GM12878 (cell line): ENCODE data around the gene CHID1. TPM values are rescaled to one million over a fixed set of nuclear protein-coding genes. Genes with fewer than 3 reads are reported as not detected.

Experiments used
- ATAC-seq: fragments of 200-7000 bp; cut with Tn5 transposase; 3 replicates; pipeline ENCODE4 v1.9.1; 2020; ENCODE audit warnings: mild to moderate bottlenecking, moderate library complexity
- BruUV-seq: library from RNA; stranded (reverse); fragments of 400-500 nt; replicated peaks from 2 replicates; lab custom pipeline; 2021; lab: Mats Ljungman, UMichigan
- CTCF ChIA-PET: fragments of 300-600 bp; sonication (Branson Sonifier 250); formaldehyde crosslinking; extraction: SDS; loops from one replicate; lab custom pipeline; 2021; ENCODE audit warnings: inconsistent platforms; lab: Yijun Ruan, JAX
- POLR2A ChIA-PET: fragments of 350-600 bp; formaldehyde crosslinking; extraction: SDS; loops from one replicate; lab custom pipeline; 2021; ENCODE audit warnings: inconsistent platforms; lab: Charles Lee
- RAD21 ChIA-PET: fragments of 300-600 bp; sonication (Branson Sonifier 250); formaldehyde crosslinking; loops from one replicate; lab custom pipeline; 2023; ENCODE audit warnings: antibody characterized with exemption; ENCODE audit not compliant: unreplicated experiment; lab: Charles Lee
- SMC1A ChIA-PET: fragments of 300-600 bp; sonication (Branson Sonifier 250); formaldehyde crosslinking; loops from one replicate; lab custom pipeline; 2023; ENCODE audit not compliant: unreplicated experiment, uncharacterized antibody; lab: Charles Lee
- DNase-seq: peaks from one replicate; pipeline ENCODE4 v3.0.0-alpha.2; 2011; ENCODE audit warnings: low read depth, low spot score
- FAIRE-seq: peaks from 3 replicates; lab custom pipeline; 2011; peaks lifted over from hg19 to GRCh38; lab: Jason Lieb, UNC
- H2AFZ ChIP-seq: 2 replicates; pipeline ENCODE4 v1.6.0; 2011; ENCODE audit warnings: low read depth, low read length, control low read depth; ENCODE audit not compliant: control insufficient read depth
- H3K27ac ChIP-seq: 2 replicates; pipeline ENCODE4 v1.5.1; 2011; ENCODE audit warnings: control low read depth; ENCODE audit not compliant: control insufficient read depth, insufficient read depth
- H3K27me3 ChIP-seq, 2 experiments: replicated peaks in 1 of 2; 2 replicates each; pipeline versions ENCODE4 v1.6.0 to v1.6.1; 2011; ENCODE audit warnings: low read length in 1 of 2; ENCODE audit not compliant: control insufficient read depth in 2 of 2, insufficient read depth in 2 of 2
- H3K36me3 ChIP-seq, 2 experiments: 2 replicates each; pipeline ENCODE4 v1.5.1; 2011; ENCODE audit warnings: low read length in 1 of 2; ENCODE audit not compliant: control insufficient read depth in 2 of 2, insufficient read depth in 2 of 2
- H3K4me1 ChIP-seq: 2 replicates; pipeline ENCODE4 v1.6.1; 2011; ENCODE audit warnings: mild to moderate bottlenecking, low read length, moderate library complexity, mixed read lengths; ENCODE audit not compliant: control insufficient read depth, insufficient read depth
- H3K4me2 ChIP-seq: 2 replicates; pipeline ENCODE4 v1.6.0; 2011; ENCODE audit warnings: control low read depth; ENCODE audit not compliant: control insufficient read depth, insufficient read depth
- H3K4me3 ChIP-seq: fragments of 200-600 bp; sonication (generic); 2 replicates; pipeline ENCODE4 v1.5.1; 2016
- H3K79me2 ChIP-seq: 2 replicates; pipeline ENCODE4 v1.6.0; 2011; ENCODE audit warnings: low read length; ENCODE audit not compliant: control insufficient read depth, insufficient read depth
- H3K9ac ChIP-seq: 2 replicates; pipeline ENCODE4 v1.8.0; 2011; ENCODE audit warnings: low read length, control low read depth, mixed read lengths; ENCODE audit not compliant: control insufficient read depth, insufficient read depth
- H3K9me3 ChIP-seq: replicated peaks from 3 replicates; pipeline ENCODE4 v1.5.1; 2011; ENCODE audit warnings: mild to moderate bottlenecking, low read length; ENCODE audit not compliant: control insufficient read depth, insufficient read depth
- H4K20me1 ChIP-seq: 2 replicates; pipeline ENCODE4 v1.6.0; 2011; ENCODE audit not compliant: control insufficient read depth, insufficient read depth
- FOS ChIP-seq: IDR thresholded peaks from 3 replicates; pipeline ENCODE4 v1.6.1; 2011; ENCODE audit warnings: borderline replicate concordance; ENCODE audit not compliant: insufficient read length; ENCODE audit errors: extremely low read depth
- GABPA ChIP-seq: IDR thresholded peaks from 2 replicates; pipeline ENCODE4 v1.6.1; 2014; ENCODE audit warnings: antibody characterized with exemption, low read depth, mild to moderate bottlenecking, inconsistent platforms
- KDM1A ChIP-seq: fragments of 200-600 bp; sonication (generic); IDR thresholded peaks from 2 replicates; pipeline ENCODE4 v1.6.1; 2016; ENCODE audit warnings: borderline replicate concordance
- MYB ChIP-seq: fragments of 150-350 bp; IDR thresholded peaks from 2 replicates; pipeline ENCODE4 v1.6.1; 2014; ENCODE audit warnings: mild to moderate bottlenecking, low read depth, low read length, borderline replicate concordance
- NFYB ChIP-seq: IDR thresholded peaks from 2 replicates; pipeline ENCODE4 v1.6.1; 2011; ENCODE audit warnings: low read depth, mild to moderate bottlenecking, low read length, improper control_type of control experiment, moderate library complexity; ENCODE audit not compliant: insufficient read depth
- NKRF ChIP-seq: fragments of 450-650 bp; conservative IDR thresholded peaks from 2 replicates; pipeline ENCODE4 v1.6.1; 2017; ENCODE audit warnings: mild to moderate bottlenecking, moderate library complexity
- REST ChIP-seq: IDR thresholded peaks from 2 replicates; pipeline ENCODE4 v1.6.1; 2012; ENCODE audit warnings: mild to moderate bottlenecking, low read depth, low read length
- WGBS: methylation state at CpG from one replicate; pipeline ENCODE4 v1.1.6; 2016; ENCODE audit warnings: low lambda C conversion rate; ENCODE audit not compliant: insufficient replicate concordance, insufficient coverage; ENCODE audit errors: missing lambda C conversion rate; 5-methylcytosine and 5-hydroxymethylcytosine counted together
- in situ Hi-C: fragments of 300-500 bp; cut with MboI; formaldehyde crosslinking; loops from 9 replicates; pipeline ENCODE4 v1.14.3; 2018; ENCODE audit warnings: mixed read lengths
- intact Hi-C: fragments of 100-400 bp; cut with micrococcal nuclease; formaldehyde crosslinking; loops from one replicate; pipeline ENCODE4 v1.14.2; 2022; ENCODE audit not compliant: unreplicated experiment
- polyA plus RNA-seq, 11 experiments: library from polyadenylated mRNA; depleted of rRNA in 4 of 11; unstranded in 6 of 11; stranded (reverse) in 5 of 11; fragments of >200 nt; fragmentation: Nextera tagmentation in 4 of 11; fragmentation: Illumina TruSeq in 1 of 11; extraction: Ambion mirVana in 4 of 11; extraction: Trizol in 1 of 11; gene quantifications; 1 replicate in 1 of 11; 2 replicates in 10 of 11; pipeline versions ENCODE4 v1.2.1 to v1.2.3, GENCODE V29; 2011 to 2016; ENCODE audit warnings: inconsistent platforms in 2 of 11, missing spikeins in 2 of 11, low read depth in 1 of 11
- total RNA-seq, 4 experiments: library from RNA; depleted of rRNA in 3 of 4; stranded (reverse); fragments of >200 nt in 3 of 4; fragmentation: Illumina TruSeq in 1 of 4; extraction: Trizol in 1 of 4; gene quantifications; 2 replicates each; pipeline versions ENCODE4 v1.2.1 to v1.2.3, GENCODE V29; 2013 to 2021

CHID1 gene
- total and polyA plus RNA-seq, 10 of the 15 experiments (the other 5 are each of a cell fraction or from before 2014, with no cell fraction given), result 4.8 to 75.2 (median 30.1) TPM

GRCh38 chr11:856397-856796 lies 54.2 kb downstream of the CHID1 start (continued):
- no peak for TF ChIP-seq FOS

GRCh38 chr11:855796-856195 lies 54.8 kb downstream of the CHID1 start:
- no TSS peak for BruUV-seq
- CTCF ChIA-PET, result no interaction called here
- ATAC-seq (no peak), DNase-seq (no peak), FAIRE-seq (no peak)
- SMC1A ChIA-PET, result no interaction called here
- Histone ChIP-seq H3K9ac (no peak overlapping the region), H3K9me3 (no peaks in the 10 kb centered on the region), H3K27ac (no peak overlapping the region), H2AFZ (no peak overlapping the region), H4K20me1 (no peaks in the 10 kb centered on the region), H3K36me3 (no peaks in the 10 kb centered on the region), H3K4me3 (no peak overlapping the region), H3K4me1 (no peaks in the 10 kb centered on the region), H3K4me2 (no peak overlapping the region), H3K27me3 (no peaks in the 10 kb centered on the region), H3K79me2 (no peaks in the 10 kb centered on the region)
- no peak for TF ChIP-seq MYB
- intact Hi-C loops, result no loop called here
- RAD21 ChIA-PET, result no interaction called here
- POLR2A ChIA-PET, result interaction anchor here (0.6 kb wide), 1 partner anchor 209 kb away, joined by 4 read pairs; no protein-coding TSS in a partner anchor
- in situ Hi-C loops, result no loop called here
- 14% methylated on average over 12 of the region's 12 CpGs for WGBS

- DNase-seq (no peak), ATAC-seq (no peak)
- TF ChIP-seq KDM1A (no peak), GABPA (no peak), NKRF (no peak), REST (no peak), NFYB (no peak)
Observed at GRCh38 chr11:855330-855674, 55.3 kb downstream of the CHID1 start.

More at GRCh38 chr11:855330-855674, 55.3 kb downstream of the CHID1 start:
- no peaks in the 10 kb centered on the region for H4K20me1 ChIP-seq
- RAD21 ChIA-PET, result no interaction called here
- WGBS, result 38% methylated on average over 6 of the region's 7 CpGs
- CTCF ChIA-PET, result no interaction called here
- no TSS peak for BruUV-seq
- in situ Hi-C loops (no loop called here), intact Hi-C loops (no loop called here)
- no peaks in the 10 kb centered on the region for H3K27me3 ChIP-seq
- no peak overlapping the region for H3K4me3 ChIP-seq
- SMC1A ChIA-PET, result no interaction called here
- POLR2A ChIA-PET, result interaction anchor here (0.6 kb wide), 1 partner anchor 210 kb away, joined by 4 read pairs; no protein-coding TSS in a partner anchor
- no peak for FAIRE-seq
- H3K4me2 ChIP-seq, result no peak overlapping the region
- H3K4me1 ChIP-seq, result no peaks in the 10 kb centered on the region
- no peak overlapping the region for H2AFZ ChIP-seq
- no peak overlapping the region for H3K27ac ChIP-seq
- no peaks in the 10 kb centered on the region for H3K9me3 ChIP-seq
- H3K9ac ChIP-seq, result no peak overlapping the region
- no peaks in the 10 kb centered on the region for H3K36me3 ChIP-seq
- H3K79me2 ChIP-seq, result no peaks in the 10 kb centered on the region
